Activated naive CD4-positive, alpha-beta T cell (primary cell): ENCODE data around the gene DRC7.
"Not testable (repeated sequence)": the region's sequence is repeated elsewhere in the genome, so short reads cannot be mapped to it uniquely, and the experiment has no call there.

Source experiments
- DNase-seq, 4 experiments: peaks; one replicate each; lab custom pipeline; 2025; lab: John Stamatoyannopoulos, UW

The DRC7 gene

GRCh38 chr16:57762365-57763040 is 67.9 kb downstream of the DRC7 start:
- no peak for DNase-seq

- no peak for DNase-seq
Observed at GRCh38 chr16:57763285-57764005, 68.8 kb downstream of the DRC7 start.

- no peak for DNase-seq
Observed at GRCh38 chr16:57764006-57764340, 69.4 kb downstream of the DRC7 start.

- DNase-seq, result no peak
Observed at GRCh38 chr16:57764341-57765159, 69.9 kb downstream of the DRC7 start.

- no peak for DNase-seq
Observed at GRCh38 chr16:57765160-57765728, 70.6 kb downstream of the DRC7 start.

- no peak for DNase-seq
Observed at GRCh38 chr16:57766714-57767348, 72.2 kb downstream of the DRC7 start.

- DNase-seq, result no peak
Observed at GRCh38 chr16:57769541-57770145, 75.0 kb downstream of the DRC7 start.

GRCh38 chr16:57770361-57770760 is 75.8 kb downstream of the DRC7 start:
- no peak for DNase-seq

- no peak for DNase-seq
Observed at GRCh38 chr16:57771141-57771785, 76.7 kb downstream of the DRC7 start.

GRCh38 chr16:57773019-57773418 is 78.4 kb downstream of the DRC7 start:
- no peak for DNase-seq

GRCh38 chr16:57773655-57774295 is 79.2 kb downstream of the DRC7 start:
- no peak for DNase-seq

- DNase-seq, result no peak
Observed at GRCh38 chr16:57774705-57775285, 80.2 kb downstream of the DRC7 start.

- DNase-seq, result no peak
Observed at GRCh38 chr16:57775661-57776469, 81.3 kb downstream of the DRC7 start.

GRCh38 chr16:57778658-57779057 is 84.1 kb downstream of the DRC7 start:
- no peak for DNase-seq

- DNase-seq, result not testable (repeated sequence)
Observed at GRCh38 chr16:57779836-57780235, 85.2 kb downstream of the DRC7 start.

GRCh38 chr16:57781349-57781740 is 86.7 kb downstream of the DRC7 start:
- no peak for DNase-seq
